HG02588 (cell line): Measurements from ENCODE around the gene IL17A.

Experiments used
- ATAC-seq: cut with Tn5 transposase; IDR thresholded peaks from one replicate; pipeline ENCODE4 v1.9.1; 2021; ENCODE audit warnings: mild to moderate bottlenecking, moderate library complexity; ENCODE audit not compliant: unreplicated experiment

IL17A gene

GRCh38 chr6:52186075-52186474 is at the start of gene IL17A:
IL17A (plus strand) TSS chr6:52186375; CDS start chr6:52186432, 57 bp downstream.
- no peak for ATAC-seq

- ATAC-seq, result no peak
Observed at GRCh38 chr6:52136934-52137467, 49.2 kb upstream of the IL17A start.

GRCh38 chr6:52138284-52138683 is 47.9 kb upstream of the IL17A start:
- no peak for ATAC-seq

- ATAC-seq, result no peak
Observed at GRCh38 chr6:52139985-52140680, 46.0 kb upstream of the IL17A start.

- no peak for ATAC-seq
Observed at GRCh38 chr6:52141596-52141995, 44.6 kb upstream of the IL17A start.

GRCh38 chr6:52142556-52142955 is 43.6 kb upstream of the IL17A start:
- ATAC-seq, result no peak

GRCh38 chr6:52143551-52143950 is 42.6 kb upstream of the IL17A start:
- no peak for ATAC-seq

GRCh38 chr6:52144196-52145076 is 41.7 kb upstream of the IL17A start:
- no peak for ATAC-seq

GRCh38 chr6:52146851-52147445 is 39.2 kb upstream of the IL17A start:
- no peak for ATAC-seq

- ATAC-seq, result no peak
Observed at GRCh38 chr6:52149076-52149475, 37.1 kb upstream of the IL17A start.

- ATAC-seq, result no peak
Observed at GRCh38 chr6:52149949-52150348, 36.2 kb upstream of the IL17A start.

- ATAC-seq, result no peak
Observed at GRCh38 chr6:52152070-52152423, 34.1 kb upstream of the IL17A start.

- no peak for ATAC-seq
Observed at GRCh38 chr6:52152711-52153160, 33.4 kb upstream of the IL17A start.

- ATAC-seq, result no peak
Observed at GRCh38 chr6:52154381-52154780, 31.8 kb upstream of the IL17A start.

GRCh38 chr6:52155791-52156576 is 30.2 kb upstream of the IL17A start:
- ATAC-seq, result peak; percentile 92

- ATAC-seq, result peak; percentile 59
Observed at GRCh38 chr6:52157301-52157941, 28.8 kb upstream of the IL17A start.

- no peak for ATAC-seq
Observed at GRCh38 chr6:52160472-52161104, 25.6 kb upstream of the IL17A start.

GRCh38 chr6:52161689-52162438 is 24.3 kb upstream of the IL17A start:
- ATAC-seq, result no peak
